Heart right ventricle (tissue), 16 donors: ENCODE measurements around the gene CCNF. TPM values are rescaled to one million over a fixed set of nuclear protein-coding genes. Genes with fewer than 3 reads are reported as not detected.

Source experiments
- ATAC-seq, 8 donors: fragments of 200-7000 bp; cut with Tn5 transposase; one replicate each; pipeline ENCODE4 v1.9.1; 2020; ENCODE audit warnings: mild to moderate bottlenecking in 8 of 8, moderate library complexity in 8 of 8, moderate number of reproducible peaks in 1 of 8
- DNase-seq, 2 donors: peaks; one replicate each; pipeline ENCODE4 v3.0.0-alpha.2; 2020
- H3K27ac ChIP-seq, 10 donors: fragments of 200-600 bp; sonication (generic) in 2 of 10; one replicate each; pipeline versions ENCODE4 v1.5.0 to v1.8.0; 2020 to 2022; ENCODE audit warnings: mild to moderate bottlenecking in 3 of 10
- H3K27me3 ChIP-seq, 7 donors: fragments of 200-600 bp; one replicate each; pipeline ENCODE4 v1.8.0; 2021 to 2022; ENCODE audit warnings: mild to moderate bottlenecking in 2 of 7
- H3K36me3 ChIP-seq, 9 donors: fragments of 200-600 bp; sonication (generic) in 1 of 9; one replicate each; pipeline versions ENCODE4 v1.5.0 to v1.8.0; 2020 to 2022; ENCODE audit warnings: mild to moderate bottlenecking in 2 of 9
- H3K4me1 ChIP-seq, 9 donors: fragments of 200-600 bp; sonication (generic) in 1 of 9; one replicate each; pipeline versions ENCODE4 v1.5.0 to v1.8.0; 2020 to 2022; ENCODE audit warnings: mild to moderate bottlenecking in 4 of 9
- H3K4me3 ChIP-seq, 10 donors: fragments of 200-600 bp; sonication (generic) in 2 of 10; one replicate each; pipeline versions ENCODE4 v1.5.0 to v1.8.0; 2020 to 2022; ENCODE audit warnings: mild to moderate bottlenecking in 7 of 10, moderate library complexity in 2 of 10
- H3K9me3 ChIP-seq, 11 donors: fragments of 200-600 bp in 10 of 11; sonication (generic) in 2 of 11; one replicate each; pipeline versions ENCODE4 v1.5.0 to v1.8.0; 2013 to 2022; ENCODE audit warnings: mild to moderate bottlenecking in 2 of 11, control low read depth in 1 of 11, moderate library complexity in 1 of 11
- WGBS, 2 donors: extraction: QIAGEN DNeasy Blood & Tissue Kit; methylation state at CpG; one replicate each; pipeline ENCODE4 v1.1.7; 2013; ENCODE audit warnings: inconsistent platforms in 1 of 2; 5-methylcytosine and 5-hydroxymethylcytosine counted together
- intact Hi-C, 10 donors: fragments of 100-400 bp; cut with DNase I; formaldehyde crosslinking; loops; one replicate each; pipeline versions ENCODE4 v1.11.1 to v1.14.2; 2022
- polyA plus RNA-seq, 2 donors: library from polyadenylated mRNA; stranded (reverse); fragments of 200-250 nt; gene quantifications; one replicate each; pipeline ENCODE4 v1.2.3, GENCODE V29; 2013
- total RNA-seq, 10 donors: library from RNA; stranded (reverse); fragmentation: NEBNext Ultra II Directional in 3 of 10; extraction: Animal tissue kit (Norgen Biotek cat#: 25700) in 3 of 10; gene quantifications; one replicate each; pipeline versions ENCODE4 v1.2.1 to v1.2.4, GENCODE V29; 2021 to 2023
- TF ChIP-seq, protein P1 (sequence below), 9 donors: fragments of 200-600 bp; sonication (generic) in 2 of 9; IDR thresholded peaks; one replicate each; pipeline versions ENCODE4 v1.5.0 to v1.8.0; 2021 to 2022; ENCODE audit warnings: antibody characterized with exemption in 9 of 9, mild to moderate bottlenecking in 5 of 9, moderate library complexity in 1 of 9
- donor health status: Arrhythmogenic right ventricular cardiomyopathy.
- donor health status: ischemic (EF 13 %, LVEDD 7.1; RV severe dilation, severe dysfunction).
- donor health status: healthy with polysubstance abuse.
- donor health status: DM: no; HTN: yes; CAD: no.
- donor health status: DM: no; HTN: no; CAD: no.
- donor health status: ischemic (EF 25% LVEDD 6.9; RV normal size, moderate dysfunction).
- donor health status: ischemic (EF 25% LVEDD 5.7; RV mildly dilated, moderate dysfunction).
- donor health status: healthy.
- donor health status: DM: yes; HTN: yes; CAD: no.
- donor health status: Ischemic cardiomyopathy.
- donor health status: ischemic (EF 35%, LVEDD 5.7; RV mildly dilated, moderate dysfunction).
- donor health status: nonischemic (EF 11% LVEDD 7.7; RV severe dilation, severe dysfunction).
- donor health status: DM: yes; HTN: yes; CAD: no.
- donor health status: PGD.
- donor health status: ischemic (EF 29% LVEDD 5.4; RV normal size, mild dysfunction).
- donor health status: nonischemic (EF 23%, LVEDD 6.1; RV moderate dilation, normal function).

The CCNF gene
- total and polyA plus RNA-seq, 12 donors: 0.51 to 3.4 (median 0.99) TPM

- DNase-seq (no peak), ATAC-seq (no peak)
- TF ChIP-seq, protein P1, sequence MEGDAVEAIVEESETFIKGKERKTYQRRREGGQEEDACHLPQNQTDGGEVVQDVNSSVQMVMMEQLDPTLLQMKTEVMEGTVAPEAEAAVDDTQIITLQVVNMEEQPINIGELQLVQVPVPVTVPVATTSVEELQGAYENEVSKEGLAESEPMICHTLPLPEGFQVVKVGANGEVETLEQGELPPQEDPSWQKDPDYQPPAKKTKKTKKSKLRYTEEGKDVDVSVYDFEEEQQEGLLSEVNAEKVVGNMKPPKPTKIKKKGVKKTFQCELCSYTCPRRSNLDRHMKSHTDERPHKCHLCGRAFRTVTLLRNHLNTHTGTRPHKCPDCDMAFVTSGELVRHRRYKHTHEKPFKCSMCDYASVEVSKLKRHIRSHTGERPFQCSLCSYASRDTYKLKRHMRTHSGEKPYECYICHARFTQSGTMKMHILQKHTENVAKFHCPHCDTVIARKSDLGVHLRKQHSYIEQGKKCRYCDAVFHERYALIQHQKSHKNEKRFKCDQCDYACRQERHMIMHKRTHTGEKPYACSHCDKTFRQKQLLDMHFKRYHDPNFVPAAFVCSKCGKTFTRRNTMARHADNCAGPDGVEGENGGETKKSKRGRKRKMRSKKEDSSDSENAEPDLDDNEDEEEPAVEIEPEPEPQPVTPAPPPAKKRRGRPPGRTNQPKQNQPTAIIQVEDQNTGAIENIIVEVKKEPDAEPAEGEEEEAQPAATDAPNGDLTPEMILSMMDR (IDR thresholded peaks at IDR 0.05): no peak
- Histone ChIP-seq H3K9me3 (no peaks in the 10 kb centered on the region), H3K27ac (no peak overlapping the region), H3K4me1 (peaks cover 1 to 15% (median 12%) of the 10 kb centered on the region in 9 donors), H3K4me3 (no peak overlapping the region), H3K27me3 (no peaks in the 10 kb centered on the region), H3K36me3 (no peaks in the 10 kb centered on the region)
- 83 to 88% methylated on average over 9 of the region's 9 CpGs for WGBS, 2 donors
- intact Hi-C loops: loop anchor here in 7 of 10 donors (5.0 to 10.0 kb wide), 6 partner anchors 72 to 158 kb away; partner anchors contain the start of genes ABCA3 (in 2 of the 7) and RNPS1 (in 1 of the 7)
Measured at GRCh38 chr16:2425008-2425518, 4.2 kb upstream of the CCNF start.

GRCh38 chr16:2425825-2426430, 3.3 kb upstream of the CCNF start:
- ATAC-seq: no peak
- TF ChIP-seq, protein P1 (IDR thresholded peaks at IDR 0.05): no peak
- Histone ChIP-seq H3K27ac (no peak overlapping the region), H3K27me3 (no peaks in the 10 kb centered on the region), H3K4me3 (no peak overlapping the region), H3K9me3 (no peaks in the 10 kb centered on the region), H3K36me3 (no peaks in the 10 kb centered on the region), H3K4me1 (peaks cover 6 to 22% (median 19%) of the 10 kb centered on the region in 9 donors)
- intact Hi-C loops: loop anchor here in 7 of 10 donors (5.0 to 10.0 kb wide), 6 partner anchors 71 to 159 kb away; partner anchors contain the start of genes ABCA3 (in 2 of the 7) and RNPS1 (in 1 of the 7)
- no peak for DNase-seq
- WGBS, 2 donors: 93 to 95% methylated on average over 13 of the region's 13 CpGs

DNA sequence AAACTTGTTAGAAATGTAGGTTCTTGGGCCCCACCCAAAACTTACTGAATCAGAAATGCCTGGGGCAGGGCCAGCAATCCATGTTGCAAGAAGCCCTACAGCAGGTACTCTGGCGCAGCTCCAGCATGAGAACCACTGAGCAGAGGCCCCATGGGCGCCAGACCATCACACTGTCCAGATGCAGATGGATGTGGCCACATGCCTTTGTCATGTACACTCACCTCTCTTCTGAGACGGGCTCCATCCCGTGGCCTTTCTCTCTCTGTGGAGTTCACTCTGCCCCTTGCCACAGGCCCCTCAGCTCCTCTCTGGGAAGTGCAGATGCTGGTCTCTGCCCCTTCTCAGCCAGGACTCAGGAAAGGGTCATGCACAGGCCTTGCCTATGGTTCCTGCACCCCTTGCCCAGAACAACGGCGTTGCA, 2.3 kb upstream of the CCNF start:
- WGBS, 2 donors: 92 to 93% methylated on average over 6 of the region's 6 CpGs
- no peak overlapping the region for H3K27ac ChIP-seq
- DNase-seq: no peak
- H3K4me1 ChIP-seq: peaks cover 6 to 22% (median 19%) of the 10 kb centered on the region in 9 donors
- TF ChIP-seq, protein P1 (IDR thresholded peaks at IDR 0.05): no peak
- no peaks in the 10 kb centered on the region for H3K27me3 ChIP-seq
- intact Hi-C loops: loop anchor here in 7 of 10 donors (5.0 to 10.0 kb wide), 6 partner anchors 70 to 160 kb away; partner anchors contain the start of genes ABCA3 (in 2 of the 7) and RNPS1 (in 1 of the 7)
- peaks cover 0 to 7% (median 0%) of the 10 kb centered on the region in 9 donors for H3K36me3 ChIP-seq
- no peak for ATAC-seq
- no peaks in the 10 kb centered on the region for H3K9me3 ChIP-seq
- no peak overlapping the region for H3K4me3 ChIP-seq

DNA sequence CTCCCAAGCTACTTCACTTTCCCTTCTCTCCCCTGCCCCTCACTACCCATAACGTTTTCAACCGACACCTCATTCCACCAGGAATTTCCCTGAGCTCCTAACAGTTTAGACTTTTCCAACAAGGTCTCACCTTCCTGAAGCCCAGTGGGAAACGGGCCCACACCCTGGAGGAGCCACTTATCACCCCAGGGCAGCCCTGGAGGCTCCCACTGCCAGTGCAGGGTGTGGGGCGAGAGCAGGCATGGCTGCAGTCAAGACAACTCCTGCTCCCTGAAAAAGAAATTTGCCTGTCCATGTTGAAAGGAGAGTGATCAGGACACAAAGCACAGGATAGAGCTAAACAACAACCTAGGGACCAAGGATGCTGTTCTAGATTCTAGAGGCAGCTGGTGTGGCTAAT, 1.7 kb upstream of the CCNF start:
- ATAC-seq (no peak), DNase-seq (no peak)
- H3K9me3 ChIP-seq: no peaks in the 10 kb centered on the region
- H3K36me3 ChIP-seq: peaks cover 0 to 13% (median 0%) of the 10 kb centered on the region in 9 donors
- peaks cover 6 to 22% (median 19%) of the 10 kb centered on the region in 9 donors for H3K4me1 ChIP-seq
- H3K4me3 ChIP-seq: no peak overlapping the region
- intact Hi-C loops: loop anchor here in 7 of 10 donors (5.0 to 10.0 kb wide), 6 partner anchors 70 to 160 kb away; partner anchors contain the start of genes ABCA3 (in 2 of the 7) and RNPS1 (in 1 of the 7)
- WGBS, 2 donors: 73 to 83% methylated on average over 4 of the region's 4 CpGs
- H3K27me3 ChIP-seq: no peaks in the 10 kb centered on the region
- TF ChIP-seq, protein P1 (IDR thresholded peaks at IDR 0.05): no peak
- no peak overlapping the region for H3K27ac ChIP-seq
